Loucy (cell line): ENCODE results near the gene ALDH1L1.

ENCODE experiments used
- H2AFZ ChIP-seq: fragments of 200-600 bp; sonication (generic); 2 replicates; pipeline ENCODE4 v1.6.0; 2016; ENCODE audit warnings: antibody characterized with exemption, mild to moderate bottlenecking, low read length, moderate library complexity
- H3F3A ChIP-seq: fragments of 200-600 bp; 2 replicates; pipeline ENCODE4 v1.6.0; 2016; ENCODE audit warnings: antibody characterized with exemption, low read depth, mild to moderate bottlenecking
- H3K27me3 ChIP-seq: fragments of 200-600 bp; sonication (generic); 2 replicates; pipeline ENCODE4 v1.6.1; 2014; ENCODE audit warnings: low read length, mild to moderate bottlenecking; ENCODE audit not compliant: insufficient read depth, poor library complexity, severe bottlenecking
- H3K36me3 ChIP-seq: fragments of 200-600 bp; sonication (generic); 2 replicates; pipeline ENCODE4 v1.6.1; 2016; ENCODE audit warnings: low read length; ENCODE audit not compliant: insufficient read depth
- H3K4me1 ChIP-seq: fragments of 200-600 bp; sonication (generic); 2 replicates; pipeline ENCODE4 v1.5.1; 2014; ENCODE audit warnings: low read length, mild to moderate bottlenecking; ENCODE audit not compliant: insufficient read depth, poor library complexity, severe bottlenecking
- H3K4me2 ChIP-seq: fragments of 200-600 bp; sonication (generic); 2 replicates; pipeline ENCODE4 v1.6.0; 2014; ENCODE audit warnings: antibody characterized with exemption, low read length, low read depth, mild to moderate bottlenecking; ENCODE audit not compliant: poor library complexity, severe bottlenecking
- H3K4me3 ChIP-seq: fragments of 200-600 bp; sonication (generic); 2 replicates; pipeline ENCODE4 v1.5.1; 2014; ENCODE audit warnings: low read length, mild to moderate bottlenecking, mixed read lengths; ENCODE audit not compliant: poor library complexity, severe bottlenecking
- H3K79me2 ChIP-seq: fragments of 200-600 bp; sonication (generic); 2 replicates; pipeline ENCODE4 v1.6.1; 2014; ENCODE audit warnings: low read length; ENCODE audit not compliant: insufficient read depth
- H3K9ac ChIP-seq: fragments of 200-600 bp; sonication (generic); 2 replicates; pipeline ENCODE4 v1.6.0; 2014; ENCODE audit warnings: mild to moderate bottlenecking, low read depth, low read length, moderate library complexity; ENCODE audit not compliant: poor library complexity, severe bottlenecking
- H3K9me2 ChIP-seq: fragments of 200-600 bp; sonication (generic); replicated peaks from 2 replicates; pipeline ENCODE4 v1.6.1; 2016; ENCODE audit warnings: low read depth, low read length, mixed read lengths
- H3K9me3 ChIP-seq: fragments of 200-600 bp; sonication (generic); 2 replicates; pipeline ENCODE4 v1.6.1; 2014; ENCODE audit warnings: mild to moderate bottlenecking, antibody characterized with exemption, low read length, low read depth; ENCODE audit not compliant: insufficient read depth
- H4K20me1 ChIP-seq: fragments of 200-600 bp; sonication (generic); 2 replicates; pipeline ENCODE4 v1.6.0; 2014; ENCODE audit warnings: antibody characterized with exemption, low read length, mild to moderate bottlenecking; ENCODE audit not compliant: insufficient read depth, poor library complexity, severe bottlenecking
- EZH2phosphoT487 ChIP-seq: fragments of 200-600 bp; IDR thresholded peaks from 2 replicates; pipeline ENCODE4 v1.6.1; 2018; ENCODE audit warnings: antibody characterized with exemption, mild to moderate bottlenecking, moderate library complexity, borderline replicate concordance
- TF ChIP-seq, protein P1 (sequence below): fragments of 200-600 bp; sonication (generic); conservative IDR thresholded peaks from 2 replicates; pipeline ENCODE4 v1.5.1; 2014; ENCODE audit warnings: mild to moderate bottlenecking, antibody characterized with exemption, low read length

The ALDH1L1 gene

DNA sequence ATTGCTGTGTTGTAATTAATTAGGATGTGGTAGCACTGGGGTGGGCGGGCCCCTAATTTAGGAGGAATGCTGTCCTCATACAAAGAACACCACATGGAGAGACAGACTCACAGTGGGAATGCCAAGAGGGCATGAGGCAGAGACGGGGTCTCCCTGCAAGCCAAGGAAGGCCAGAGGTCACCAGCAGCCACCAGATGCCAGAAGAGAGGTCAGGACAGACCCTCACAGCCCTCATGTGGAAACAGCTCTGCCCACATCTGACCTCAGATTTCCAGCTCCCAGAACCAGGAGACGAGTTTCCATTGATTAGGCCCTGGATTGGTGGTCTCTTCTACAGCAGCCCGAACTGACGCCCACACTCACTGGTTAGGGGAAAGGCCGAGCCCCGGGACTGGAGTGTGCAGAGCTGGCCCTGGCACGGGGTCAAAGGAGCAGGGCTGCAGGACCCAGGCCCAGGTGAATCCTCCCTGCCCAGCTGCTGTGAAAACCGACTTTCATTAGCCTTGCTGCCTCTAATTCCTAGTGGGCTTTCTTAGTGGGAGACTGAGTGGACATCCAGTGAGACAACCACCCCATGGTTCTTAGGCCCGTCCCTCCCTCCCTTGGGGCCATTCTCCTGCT is 53.5 kb downstream of the ALDH1L1 start:
- TF ChIP-seq, protein P1, sequence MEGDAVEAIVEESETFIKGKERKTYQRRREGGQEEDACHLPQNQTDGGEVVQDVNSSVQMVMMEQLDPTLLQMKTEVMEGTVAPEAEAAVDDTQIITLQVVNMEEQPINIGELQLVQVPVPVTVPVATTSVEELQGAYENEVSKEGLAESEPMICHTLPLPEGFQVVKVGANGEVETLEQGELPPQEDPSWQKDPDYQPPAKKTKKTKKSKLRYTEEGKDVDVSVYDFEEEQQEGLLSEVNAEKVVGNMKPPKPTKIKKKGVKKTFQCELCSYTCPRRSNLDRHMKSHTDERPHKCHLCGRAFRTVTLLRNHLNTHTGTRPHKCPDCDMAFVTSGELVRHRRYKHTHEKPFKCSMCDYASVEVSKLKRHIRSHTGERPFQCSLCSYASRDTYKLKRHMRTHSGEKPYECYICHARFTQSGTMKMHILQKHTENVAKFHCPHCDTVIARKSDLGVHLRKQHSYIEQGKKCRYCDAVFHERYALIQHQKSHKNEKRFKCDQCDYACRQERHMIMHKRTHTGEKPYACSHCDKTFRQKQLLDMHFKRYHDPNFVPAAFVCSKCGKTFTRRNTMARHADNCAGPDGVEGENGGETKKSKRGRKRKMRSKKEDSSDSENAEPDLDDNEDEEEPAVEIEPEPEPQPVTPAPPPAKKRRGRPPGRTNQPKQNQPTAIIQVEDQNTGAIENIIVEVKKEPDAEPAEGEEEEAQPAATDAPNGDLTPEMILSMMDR, result no peak
- no peak for TF ChIP-seq EZH2phosphoT487
- Histone ChIP-seq H3K4me3 (no peak overlapping the region), H3K4me1 (no peaks in the 10 kb centered on the region), H3K9me2 (no peaks in the 10 kb centered on the region), H3K36me3 (no peaks in the 10 kb centered on the region), H3K9me3 (no peaks in the 10 kb centered on the region), H3K79me2 (no peaks in the 10 kb centered on the region), H2AFZ (no peak overlapping the region), H4K20me1 (no peaks in the 10 kb centered on the region), H3K9ac (no peak overlapping the region), H3F3A (no peaks in the 10 kb centered on the region), H3K27me3 (no peaks in the 10 kb centered on the region), H3K4me2 (no peak overlapping the region)

DNA sequence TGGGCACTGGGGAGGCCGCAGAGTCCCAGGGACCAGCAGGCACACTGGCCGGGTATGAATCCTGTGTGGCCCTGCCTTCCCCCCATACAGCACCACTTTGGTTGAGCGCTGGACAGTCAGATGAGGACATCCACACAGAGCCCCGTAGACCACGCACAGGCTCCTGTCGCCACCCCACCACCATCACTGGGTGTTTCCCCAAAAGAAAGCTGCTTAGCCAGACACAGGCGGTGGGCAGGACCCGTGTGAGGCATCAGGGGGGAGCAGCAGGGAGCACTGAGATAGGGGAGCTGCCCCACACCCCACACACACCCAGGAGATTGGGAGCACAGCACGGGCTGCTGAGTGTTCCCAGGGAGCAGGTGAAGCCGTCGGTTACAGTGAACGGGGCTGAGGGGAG is 54.1 kb downstream of the ALDH1L1 start:
- Histone ChIP-seq H3K79me2 (no peaks in the 10 kb centered on the region), H3K36me3 (no peaks in the 10 kb centered on the region), H3K9me3 (no peaks in the 10 kb centered on the region)

DNA sequence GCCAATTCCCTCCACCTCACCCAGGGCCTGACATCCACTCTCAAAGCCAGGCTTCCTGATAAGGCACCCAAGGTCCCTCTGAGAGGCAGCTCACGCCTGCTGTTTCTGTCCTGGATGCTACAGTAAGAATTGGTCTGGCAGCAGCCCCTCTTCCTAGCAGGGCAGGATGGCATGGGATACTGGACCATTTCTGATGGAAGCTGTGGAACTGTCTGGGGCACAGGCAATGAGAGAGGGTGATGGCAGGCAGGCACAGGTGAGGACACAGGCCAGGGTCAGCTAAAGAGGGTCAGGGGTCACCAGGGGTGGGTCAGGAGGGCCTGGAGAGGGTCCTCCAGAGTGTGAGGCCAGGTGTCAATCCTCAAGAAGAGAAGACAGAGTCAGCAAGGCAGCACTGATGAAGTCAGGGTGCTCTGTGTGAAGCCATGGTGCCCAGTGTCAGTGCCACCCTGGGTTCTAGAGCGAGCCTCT is 54.6 kb downstream of the ALDH1L1 start:
- no peaks in the 10 kb centered on the region for H3K9me3 ChIP-seq
- H4K20me1 ChIP-seq, result no peaks in the 10 kb centered on the region
- no peaks in the 10 kb centered on the region for H3K9me2 ChIP-seq
- H3K4me3 ChIP-seq, result no peak overlapping the region
- no peaks in the 10 kb centered on the region for H3K4me1 ChIP-seq
- no peaks in the 10 kb centered on the region for H3K36me3 ChIP-seq
- TF ChIP-seq EZH2phosphoT487, result no peak
- TF ChIP-seq, protein P1, result no peak
- no peak overlapping the region for H3K9ac ChIP-seq
- H3K27me3 ChIP-seq, result no peaks in the 10 kb centered on the region
- H3K79me2 ChIP-seq, result no peaks in the 10 kb centered on the region
- H3K4me2 ChIP-seq, result no peak overlapping the region
- no peaks in the 10 kb centered on the region for H3F3A ChIP-seq
- H2AFZ ChIP-seq, result no peak overlapping the region

More for the DNA sequence above, 54.1 kb downstream of the ALDH1L1 start:
- H3K9ac ChIP-seq, result no peak overlapping the region
- no peak for TF ChIP-seq EZH2phosphoT487
- TF ChIP-seq, protein P1, result no peak
- H4K20me1 ChIP-seq, result no peaks in the 10 kb centered on the region
- no peak overlapping the region for H3K4me3 ChIP-seq
- no peaks in the 10 kb centered on the region for H3K27me3 ChIP-seq
- H3F3A ChIP-seq, result no peaks in the 10 kb centered on the region
- H3K4me1 ChIP-seq, result no peaks in the 10 kb centered on the region
- H3K4me2 ChIP-seq, result no peak overlapping the region
- no peaks in the 10 kb centered on the region for H3K9me2 ChIP-seq
- no peak overlapping the region for H2AFZ ChIP-seq
